ENCODE results near the gene STX1A.

STX1A gene

GRCh38 chr7:73738220-73738611 is 18.7 kb upstream of the STX1A start:
- Histone ChIP-seq H3K4me1 (peaks cover 28 to 42% (median 36%) of the 10 kb centered on the region in 10 experiments), H3K36me3 (peaks cover 6 to 24% (median 20%) of the 10 kb centered on the region in 11 experiments; a peak in 19 of 22 replicates), H3K27ac (peak overlapping the region; percentile 72 to 97 (median 90)), H3K9me3 (replicated peaks in 1 of 11) (no peaks in the 10 kb centered on the region), H3K27me3 (peaks cover 6 to 17% (median 13%) of the 10 kb centered on the region in 11 experiments; a peak in 21 of 22 replicates), H4K20me1 (peaks cover 9 to 32% (median 22%) of the 10 kb centered on the region in 11 experiments; a peak in 20 of 22 replicates), H3K4me3 (peak overlapping the region; percentile 77 to 95 (median 86)), H3K4me2 (peak overlapping the region; percentile 83 to 99 (median 97)), H3K9ac (peak overlapping the region; percentile 84 to 93 (median 89))
- TF ChIP-seq Cebpa-rat (IDR thresholded peaks at IDR 0.05): no peak

- Histone ChIP-seq H3K27ac (peak overlapping the region in 7 of 11 experiments; percentile 13 to 97 (median 90); a peak in 9 of 22 replicates), H3K27me3 (peaks cover under 1 to 12% (median 8%) of the 10 kb centered on the region in 11 experiments; a peak in 19 of 22 replicates), H3K9ac (peak overlapping the region; percentile 84 to 93 (median 89); a peak in 20 of 22 replicates), H3K4me2 (peak overlapping the region; percentile 83 to 99 (median 97)), H3K36me3 (peaks cover 6 to 24% (median 20%) of the 10 kb centered on the region in 11 experiments; a peak in 19 of 22 replicates), H3K4me3 (peak overlapping the region; percentile 77 to 95 (median 86)), H3K9me3 (replicated peaks in 1 of 11) (no peaks in the 10 kb centered on the region), H4K20me1 (peaks cover 9 to 32% (median 22%) of the 10 kb centered on the region in 11 experiments; a peak in 20 of 22 replicates), H3K4me1 (peaks cover 22 to 36% (median 32%) of the 10 kb centered on the region in 10 experiments)
- no peak for TF ChIP-seq Cebpa-rat (IDR thresholded peaks at IDR 0.05)
These were observed 18.2 kb upstream of the STX1A start for GRCh38 chr7:73737491-73738219.

- no peak overlapping the region for H3K4me3 ChIP-seq
- TF ChIP-seq Cebpa-rat (IDR thresholded peaks at IDR 0.05): no peak
These were observed 17.4 kb upstream of the STX1A start for GRCh38 chr7:73736885-73737284.

GRCh38 chr7:73735528-73735905 is 16.0 kb upstream of the STX1A start:
- H3K9me3 ChIP-seq (replicated peaks in 1 of 11): no peaks in the 10 kb centered on the region
- no peaks in the 10 kb centered on the region for H3K27me3 ChIP-seq
- no peak overlapping the region for H3K4me3 ChIP-seq
- H3K27ac ChIP-seq: peak overlapping the region in 5 of 11 experiments; percentile 9 to 65 (median 61); a peak in 7 of 22 replicates
- peaks cover 9 to 32% (median 22%) of the 10 kb centered on the region in 11 experiments; a peak in 20 of 22 replicates for H4K20me1 ChIP-seq
- H3K36me3 ChIP-seq: peaks cover 6 to 24% (median 20%) of the 10 kb centered on the region in 11 experiments; a peak in 19 of 22 replicates
- TF ChIP-seq Cebpa-rat (IDR thresholded peaks at IDR 0.05): no peak
- peak overlapping the region in 8 of 11 experiments; percentile 9 to 62 (median 42); a peak in 8 of 22 replicates for H3K9ac ChIP-seq
- H3K4me2 ChIP-seq: peak overlapping the region in 7 of 11 experiments; percentile 16 to 66 (median 60); a peak in 10 of 22 replicates
- peaks cover 19 to 34% (median 30%) of the 10 kb centered on the region in 10 experiments for H3K4me1 ChIP-seq

More at GRCh38 chr7:73736885-73737284, 17.4 kb upstream of the STX1A start:
- Histone ChIP-seq H3K27me3 (peaks cover 0 to 4% (median 0%) of the 10 kb centered on the region in 11 experiments; a peak in 6 of 22 replicates), H3K4me2 (peak overlapping the region in 6 of 11 experiments; percentile 83 to 98 (median 92); a peak in 8 of 22 replicates), H3K36me3 (peaks cover 6 to 24% (median 20%) of the 10 kb centered on the region in 11 experiments; a peak in 19 of 22 replicates), H3K27ac (no peak overlapping the region), H3K9ac (peak overlapping the region in 3 of 11 experiments; percentile 9 to 91 (median 84); a peak in 3 of 22 replicates), H4K20me1 (peaks cover 9 to 32% (median 22%) of the 10 kb centered on the region in 11 experiments; a peak in 20 of 22 replicates), H3K4me1 (peaks cover 19 to 34% (median 30%) of the 10 kb centered on the region in 10 experiments), H3K9me3 (replicated peaks in 1 of 11) (no peaks in the 10 kb centered on the region)

- peak overlapping the region in 8 of 11 experiments; percentile 11 to 62 (median 42); a peak in 11 of 22 replicates for H3K9ac ChIP-seq
- H3K4me2 ChIP-seq: peak overlapping the region; percentile 16 to 66 (median 58); a peak in 18 of 22 replicates
- peaks cover 9 to 32% (median 22%) of the 10 kb centered on the region in 11 experiments; a peak in 20 of 22 replicates for H4K20me1 ChIP-seq
- H3K27ac ChIP-seq: peak overlapping the region in 9 of 11 experiments; percentile 9 to 65 (median 46); a peak in 13 of 22 replicates
- H3K27me3 ChIP-seq: no peaks in the 10 kb centered on the region
- TF ChIP-seq Cebpa-rat (IDR thresholded peaks at IDR 0.05): 0 out of 22 replicates have a peak, but pooled peaks of 1 of the 11 experiments have one; percentile 13
- H3K36me3 ChIP-seq: peaks cover 6 to 24% (median 20%) of the 10 kb centered on the region in 11 experiments; a peak in 19 of 22 replicates
- no peaks in the 10 kb centered on the region for H3K9me3 ChIP-seq (replicated peaks in 1 of 11)
- peaks cover 19 to 34% (median 30%) of the 10 kb centered on the region in 10 experiments for H3K4me1 ChIP-seq
- H3K4me3 ChIP-seq: no peak overlapping the region
These were observed 15.4 kb upstream of the STX1A start for GRCh38 chr7:73734619-73735527.

- H3K4me2 ChIP-seq: no peak overlapping the region
- no peak overlapping the region for H3K9ac ChIP-seq
- H3K4me1 ChIP-seq: peaks cover 7 to 30% (median 18%) of the 10 kb centered on the region in 10 experiments
- no peak overlapping the region for H3K27ac ChIP-seq
- H3K36me3 ChIP-seq: peaks cover 5 to 20% (median 18%) of the 10 kb centered on the region in 11 experiments; a peak in 19 of 22 replicates
- H3K9me3 ChIP-seq (replicated peaks in 1 of 11): no peaks in the 10 kb centered on the region
- H3K27me3 ChIP-seq: no peaks in the 10 kb centered on the region
- H4K20me1 ChIP-seq: peaks cover 5 to 25% (median 16%) of the 10 kb centered on the region in 11 experiments; a peak in 20 of 22 replicates
- TF ChIP-seq Cebpa-rat (IDR thresholded peaks at IDR 0.05): no peak
- no peak overlapping the region for H3K4me3 ChIP-seq
These were observed 12.9 kb upstream of the STX1A start for GRCh38 chr7:73732397-73732796.

- Histone ChIP-seq H3K9ac (peak overlapping the region in 2 of 11 experiments; percentile 15 to 34; a peak in 1 of 22 replicates), H3K9me3 (replicated peaks in 1 of 11) (no peaks in the 10 kb centered on the region), H3K27ac (no peak overlapping the region), H3K4me3 (no peak overlapping the region), H3K4me1 (peaks cover 6 to 15% (median 8%) of the 10 kb centered on the region in 10 experiments), H3K27me3 (peaks cover 0 to 4% (median 0%) of the 10 kb centered on the region in 11 experiments; a peak in 2 of 22 replicates), H4K20me1 (peaks cover 0 to 6% (median 4%) of the 10 kb centered on the region in 11 experiments; a peak in 8 of 22 replicates), H3K4me2 (no peak overlapping the region), H3K36me3 (peaks cover 0 to 1% (median 0%) of the 10 kb centered on the region in 11 experiments; a peak in 2 of 22 replicates)
- no peak for TF ChIP-seq Cebpa-rat (IDR thresholded peaks at IDR 0.05)
These were observed 11.0 kb upstream of the STX1A start for GRCh38 chr7:73730485-73730884.

GRCh38 chr7:73728551-73728950 is 9.1 kb upstream of the STX1A start:
- Histone ChIP-seq H4K20me1 (peaks cover 0 to 10% (median 0%) of the 10 kb centered on the region in 11 experiments; a peak in 3 of 22 replicates), H3K4me2 (no peak overlapping the region), H3K9ac (0 out of 22 replicates have a peak overlapping the region, but pooled peaks of 1 of the 11 experiments have one; percentile 2), H3K4me3 (no peak overlapping the region), H3K27me3 (peaks cover 0 to 16% (median 0%) of the 10 kb centered on the region in 11 experiments; a peak in 7 of 22 replicates), H3K27ac (no peak overlapping the region), H3K4me1 (peaks cover 0 to 8% (median 0%) of the 10 kb centered on the region in 10 experiments; a peak in 1 of 20 replicates), H3K9me3 (replicated peaks in 1 of 11) (no peaks in the 10 kb centered on the region), H3K36me3 (no peaks in the 10 kb centered on the region)
- TF ChIP-seq Cebpa-rat (IDR thresholded peaks at IDR 0.05): no peak

All from BLaER1 treated with 17β-estradiol and CSF1 and Interleukin-3, amounts not matched to agents 10 nM and 100 nM (cell line).